Lower leg skin (tissue), 4 donors: ENCODE measurements around the gene DLG2. TPM values are rescaled to one million over a fixed set of nuclear protein-coding genes. Genes with fewer than 3 reads are reported as not detected.

Source experiments
- DNase-seq, 2 donors: peaks; one replicate each; pipeline ENCODE4 v3.0.0-alpha.2; 2019; ENCODE audit warnings: low spot score in 2 of 2
- H3K4me3 ChIP-seq: fragments of 200-600 bp; sonication (generic); 2 replicates; pipeline ENCODE4 v1.5.1; 2017; ENCODE audit warnings: mild to moderate bottlenecking, low read depth; ENCODE audit not compliant: poor library complexity, severe bottlenecking
- POLR2A ChIP-seq, 2 donors: fragments of 450-650 bp; IDR thresholded peaks; one replicate each; pipeline ENCODE4 v1.6.1; 2016 to 2017; ENCODE audit warnings: antibody characterized with exemption in 2 of 2, mild to moderate bottlenecking in 1 of 2, moderate library complexity in 1 of 2
- WGBS, 2 donors: methylation state at CpG; one replicate each; pipeline ENCODE4 v1.1.5; 2018; 5-methylcytosine and 5-hydroxymethylcytosine counted together
- intact Hi-C: fragments of 100-400 bp; cut with DNase I; formaldehyde crosslinking; loops from one replicate; pipeline ENCODE4 v1.15.0; 2023; ENCODE audit warnings: low total_unique reads
- total RNA-seq, 4 donors: library from RNA; depleted of rRNA; stranded (reverse); fragments of >200 nt; gene quantifications; one replicate each; pipeline ENCODE4 v1.1.0, GENCODE V29; 2016
- TF ChIP-seq, protein P1 (sequence below), 3 donors: fragments of 450-650 bp; IDR thresholded peaks; one replicate each; pipeline ENCODE4 v1.5.1; 2016; ENCODE audit warnings: antibody characterized with exemption in 3 of 3, mild to moderate bottlenecking in 3 of 3, moderate library complexity in 2 of 3

DLG2 gene
- total RNA-seq, 4 donors from 2014 or later = 37.6 to 68.3 (median 46.0) TPM

DNA sequence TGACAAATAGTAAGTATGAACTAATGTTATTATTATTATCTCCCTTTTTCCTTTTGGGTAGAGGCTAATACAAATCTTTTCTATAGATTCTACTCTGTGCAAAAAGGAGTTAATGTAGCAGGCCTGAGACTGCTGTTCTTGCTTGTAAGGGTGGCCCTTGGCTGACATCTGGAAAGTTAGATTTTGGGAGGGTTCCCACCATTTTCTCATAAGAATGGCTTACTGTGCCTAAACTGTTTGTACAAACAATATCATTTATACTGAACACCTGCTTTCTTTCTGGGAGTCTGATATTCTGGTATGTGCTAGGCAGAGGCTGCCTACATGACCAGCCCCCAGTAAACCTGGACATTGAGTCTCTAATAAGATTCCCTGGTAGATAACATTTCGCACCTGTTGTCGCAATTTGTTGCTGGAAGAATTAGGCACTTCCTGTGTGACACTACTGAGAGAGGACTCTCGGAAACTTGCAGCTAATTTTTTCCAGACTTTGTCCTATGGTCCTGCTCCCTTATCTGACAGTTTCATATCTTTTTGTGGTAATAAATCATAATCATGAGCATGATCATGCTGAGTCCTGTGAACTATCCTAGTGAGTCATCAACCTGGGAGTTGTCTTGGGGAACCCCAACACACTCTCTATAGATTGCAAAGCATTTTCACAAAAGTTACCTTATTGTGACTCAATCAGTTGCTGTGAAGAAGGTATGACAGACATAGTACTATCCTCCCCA, 2083.3 kb downstream of the DLG2 start:
- intact Hi-C loops = no loop called here
- no peak overlapping the region for H3K4me3 ChIP-seq
- no peak for TF ChIP-seq POLR2A (IDR thresholded peaks at IDR 0.05)
- TF ChIP-seq, protein P1, sequence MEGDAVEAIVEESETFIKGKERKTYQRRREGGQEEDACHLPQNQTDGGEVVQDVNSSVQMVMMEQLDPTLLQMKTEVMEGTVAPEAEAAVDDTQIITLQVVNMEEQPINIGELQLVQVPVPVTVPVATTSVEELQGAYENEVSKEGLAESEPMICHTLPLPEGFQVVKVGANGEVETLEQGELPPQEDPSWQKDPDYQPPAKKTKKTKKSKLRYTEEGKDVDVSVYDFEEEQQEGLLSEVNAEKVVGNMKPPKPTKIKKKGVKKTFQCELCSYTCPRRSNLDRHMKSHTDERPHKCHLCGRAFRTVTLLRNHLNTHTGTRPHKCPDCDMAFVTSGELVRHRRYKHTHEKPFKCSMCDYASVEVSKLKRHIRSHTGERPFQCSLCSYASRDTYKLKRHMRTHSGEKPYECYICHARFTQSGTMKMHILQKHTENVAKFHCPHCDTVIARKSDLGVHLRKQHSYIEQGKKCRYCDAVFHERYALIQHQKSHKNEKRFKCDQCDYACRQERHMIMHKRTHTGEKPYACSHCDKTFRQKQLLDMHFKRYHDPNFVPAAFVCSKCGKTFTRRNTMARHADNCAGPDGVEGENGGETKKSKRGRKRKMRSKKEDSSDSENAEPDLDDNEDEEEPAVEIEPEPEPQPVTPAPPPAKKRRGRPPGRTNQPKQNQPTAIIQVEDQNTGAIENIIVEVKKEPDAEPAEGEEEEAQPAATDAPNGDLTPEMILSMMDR (IDR thresholded peaks at IDR 0.05) = no peak
- DNase-seq = no peak
- WGBS, 2 donors = 63% methylated on average over 3 of the region's 3 CpGs

DNA sequence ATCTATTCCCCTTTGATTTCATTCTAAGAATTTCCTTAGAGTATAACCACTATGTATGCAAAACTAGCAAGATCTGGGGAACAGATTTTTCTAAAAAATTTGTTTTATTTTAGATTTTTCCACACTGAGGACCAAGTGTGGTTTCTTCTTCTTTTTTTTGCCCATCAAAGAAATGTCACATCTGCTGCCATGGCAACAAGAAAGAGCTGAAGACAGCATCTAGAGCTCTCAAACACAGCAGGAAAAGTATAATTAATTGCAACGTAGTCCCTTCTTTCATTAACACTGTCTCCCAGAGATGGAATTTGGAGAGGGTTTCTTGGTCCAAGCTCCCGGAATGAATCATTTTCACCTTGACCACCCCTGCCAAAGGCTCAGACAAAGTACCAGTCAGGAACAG, 2084.3 kb downstream of the DLG2 start:
- intact Hi-C loops = no loop called here
- no peak for DNase-seq
- H3K4me3 ChIP-seq = no peak overlapping the region
- TF ChIP-seq, protein P1 (IDR thresholded peaks at IDR 0.05) = no peak
- TF ChIP-seq POLR2A (IDR thresholded peaks at IDR 0.05) = no peak
- WGBS, 2 donors = 81 to 88% methylated on average over 2 of the region's 2 CpGs

DNA sequence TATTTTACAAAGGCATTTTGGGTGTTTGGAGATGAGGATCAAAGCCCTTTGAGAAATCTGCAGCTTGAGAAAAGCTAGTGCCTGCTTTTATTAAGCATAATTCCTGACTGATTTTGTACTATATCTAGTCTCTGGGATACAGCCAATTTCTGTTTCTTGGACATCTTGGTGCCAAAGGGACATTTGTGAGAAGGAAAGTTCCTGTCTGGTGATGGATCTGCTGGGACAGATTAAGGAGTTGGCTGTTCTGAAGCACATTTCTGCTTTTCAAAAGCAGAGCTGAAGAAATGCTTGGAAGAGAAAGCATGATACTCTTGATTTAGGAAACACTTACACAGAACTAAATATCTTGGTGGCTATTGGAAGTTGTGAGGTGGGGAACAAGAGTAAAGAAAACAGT, 2086.4 kb downstream of the DLG2 start:
- DNase-seq = no peak
- TF ChIP-seq, protein P1 (IDR thresholded peaks at IDR 0.05) = no peak
- no peak for TF ChIP-seq POLR2A (IDR thresholded peaks at IDR 0.05)
- intact Hi-C loops = no loop called here
- no peak overlapping the region for H3K4me3 ChIP-seq

DNA sequence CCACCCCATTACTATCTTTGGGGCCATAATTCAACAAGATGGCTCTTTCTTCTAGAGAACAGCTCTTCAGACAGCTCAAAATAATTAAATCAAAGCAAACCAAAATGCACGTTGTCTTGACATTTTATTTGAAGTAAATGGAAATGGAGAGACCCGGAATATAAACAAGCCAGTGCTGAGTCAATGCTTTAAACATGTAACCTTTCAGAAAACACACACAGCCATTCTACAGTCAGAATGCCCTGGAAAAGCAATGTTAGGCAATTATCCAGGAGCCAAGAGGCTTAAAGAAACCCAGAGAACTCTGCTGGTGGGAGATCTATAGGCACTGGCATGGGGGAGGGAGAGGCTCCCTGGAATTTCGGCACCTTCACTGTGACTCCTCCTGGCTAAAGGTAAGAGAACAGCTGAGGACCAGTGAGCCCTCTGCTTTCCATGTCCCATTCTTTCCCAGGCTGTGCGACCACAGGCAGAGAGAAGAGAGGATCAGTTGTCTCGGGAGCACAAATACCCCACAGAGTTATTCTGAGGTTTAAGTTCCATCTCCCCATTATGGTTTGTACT, 2086.9 kb downstream of the DLG2 start:
- H3K4me3 ChIP-seq = no peak overlapping the region
- no peak for DNase-seq
- no peak for TF ChIP-seq POLR2A (IDR thresholded peaks at IDR 0.05)
- TF ChIP-seq, protein P1 (IDR thresholded peaks at IDR 0.05) = no peak
- intact Hi-C loops = no loop called here
- 69 to 70% methylated on average over 5 of the region's 5 CpGs for WGBS, 2 donors

DNA sequence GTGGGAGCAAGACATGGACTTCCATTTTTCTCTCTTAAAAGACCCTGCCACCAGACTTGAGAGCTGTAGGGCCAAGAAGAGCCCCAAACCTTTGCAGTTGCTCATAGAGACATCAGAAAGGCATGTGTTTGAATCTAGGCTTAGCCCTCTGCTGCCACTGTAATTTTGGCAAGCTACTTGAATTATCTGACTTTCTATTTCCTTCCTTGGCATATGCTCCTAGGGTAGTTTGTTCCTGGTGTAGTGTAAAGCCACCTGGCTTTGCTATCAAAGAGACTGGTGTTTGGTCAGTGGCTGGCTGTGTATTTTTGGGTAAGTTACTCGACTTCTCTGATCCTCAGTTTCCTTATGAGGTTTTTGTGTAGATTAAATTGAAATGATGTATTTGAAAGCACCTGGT, 2088.9 kb downstream of the DLG2 start:
- 81 to 95% methylated on average over 1 of the region's 1 CpG for WGBS, 2 donors
- no peak for DNase-seq
- no peak overlapping the region for H3K4me3 ChIP-seq
- TF ChIP-seq POLR2A (IDR thresholded peaks at IDR 0.05) = no peak
- TF ChIP-seq, protein P1 (IDR thresholded peaks at IDR 0.05) = no peak
- intact Hi-C loops = no loop called here
